Activated T-cell treated with anti-CD3 and anti-CD28 coated beads, Interleukin-2, amount 50 U/mL, for 48 hours (primary cell): ENCODE measurements around the gene SFXN2.
A peak's percentile ranks its signal among the peaks of the same experiment; 100 is the strongest.
"Not testable (repeated sequence)": the region's sequence is repeated elsewhere in the genome, so short reads cannot be mapped to it uniquely, and the experiment has no call there.

Experiments used
- DNase-seq, 2 experiments: peaks; one replicate each; pipeline ENCODE4 v3.0.0-alpha.2; 2020

SFXN2 gene

GRCh38 chr10:102721954-102722353 is 7.5 kb downstream of the SFXN2 start:
- DNase-seq, result no peak

GRCh38 chr10:102723989-102724388 is 9.6 kb downstream of the SFXN2 start:
- no peak for DNase-seq

- DNase-seq, result no peak
Observed at GRCh38 chr10:102726274-102726673, 11.8 kb downstream of the SFXN2 start.

- no peak for DNase-seq
Observed at GRCh38 chr10:102727037-102727818, 12.8 kb downstream of the SFXN2 start.

- peak; percentile 74 to 76 for DNase-seq
Observed at GRCh38 chr10:102729029-102730026, 14.9 kb downstream of the SFXN2 start.

DNA sequence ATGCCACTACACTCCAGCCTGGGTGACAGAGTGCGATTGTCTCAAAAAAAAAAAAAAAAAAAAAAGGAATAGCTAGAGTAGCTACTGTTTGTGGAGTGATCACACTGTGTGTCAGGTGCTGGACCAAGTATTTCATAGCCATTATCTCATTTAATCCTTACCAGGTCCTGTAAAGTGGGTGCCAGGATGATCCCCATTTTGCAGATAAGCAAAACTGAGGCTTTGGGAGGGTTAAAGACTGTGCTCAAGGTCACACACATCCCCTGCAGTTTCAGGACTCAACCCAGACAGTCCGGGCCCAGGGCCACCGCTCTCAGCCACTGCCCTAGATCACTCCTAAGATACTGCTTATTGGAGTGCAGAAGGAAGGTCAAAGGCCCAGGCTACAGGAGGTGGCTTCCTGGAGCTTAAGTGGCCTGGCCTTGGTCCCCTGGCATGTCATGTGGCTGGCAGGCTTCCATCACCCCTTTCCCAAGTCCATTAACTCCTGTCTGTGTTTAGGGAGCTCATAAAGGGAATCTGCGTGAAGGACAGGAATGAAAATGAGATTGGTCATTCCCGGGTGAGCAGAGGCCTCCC is 16.9 kb downstream of the SFXN2 start:
- DNase-seq, result no peak

- DNase-seq, result no peak
Observed at GRCh38 chr10:102732661-102733060, 18.2 kb downstream of the SFXN2 start.

- DNase-seq, result no peak
Observed at GRCh38 chr10:102735065-102735562, 20.7 kb downstream of the SFXN2 start.

DNA sequence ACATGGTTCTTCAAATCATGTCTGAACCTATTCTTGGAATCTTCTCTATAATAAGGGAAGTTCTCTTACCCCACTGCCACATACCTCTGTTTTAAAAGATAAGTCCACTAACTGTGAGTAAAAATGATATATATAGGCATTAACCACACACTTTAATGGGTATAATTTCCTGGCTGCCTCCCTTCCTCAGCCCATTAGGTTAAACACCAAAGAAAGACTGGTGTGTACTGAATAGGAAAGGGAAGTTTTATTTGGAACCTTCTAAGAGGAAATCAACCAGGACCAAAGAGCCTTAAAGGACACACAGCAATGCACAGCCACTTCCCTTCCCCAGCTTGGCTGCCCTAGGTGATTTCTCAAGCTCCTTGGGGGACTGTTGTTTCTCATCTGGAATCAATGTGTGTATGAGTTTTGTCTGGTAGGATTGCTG is 24.3 kb downstream of the SFXN2 start:
- no peak for DNase-seq

DNA sequence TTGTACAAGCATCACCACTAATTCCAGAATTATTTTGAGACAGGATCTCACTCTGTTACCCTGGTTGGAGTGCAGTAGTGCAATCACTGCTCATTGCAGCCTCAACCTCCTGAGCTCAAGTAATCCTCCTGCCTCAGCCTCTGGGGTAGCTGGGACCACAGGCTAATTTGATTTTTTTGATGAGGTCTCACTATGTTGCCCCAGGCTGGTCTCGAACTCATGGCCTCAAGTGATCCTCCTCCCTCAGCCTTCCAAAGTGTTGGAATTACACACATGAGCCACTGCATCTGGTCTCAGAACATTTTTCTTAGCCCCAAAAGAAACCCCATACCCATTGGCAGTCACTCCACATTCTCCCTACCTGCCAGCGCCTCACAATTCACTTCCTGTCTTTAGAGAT is 25.8 kb downstream of the SFXN2 start:
- DNase-seq, result no peak

- DNase-seq, result no peak
Observed at GRCh38 chr10:102741726-102742237, 27.3 kb downstream of the SFXN2 start.

DNA sequence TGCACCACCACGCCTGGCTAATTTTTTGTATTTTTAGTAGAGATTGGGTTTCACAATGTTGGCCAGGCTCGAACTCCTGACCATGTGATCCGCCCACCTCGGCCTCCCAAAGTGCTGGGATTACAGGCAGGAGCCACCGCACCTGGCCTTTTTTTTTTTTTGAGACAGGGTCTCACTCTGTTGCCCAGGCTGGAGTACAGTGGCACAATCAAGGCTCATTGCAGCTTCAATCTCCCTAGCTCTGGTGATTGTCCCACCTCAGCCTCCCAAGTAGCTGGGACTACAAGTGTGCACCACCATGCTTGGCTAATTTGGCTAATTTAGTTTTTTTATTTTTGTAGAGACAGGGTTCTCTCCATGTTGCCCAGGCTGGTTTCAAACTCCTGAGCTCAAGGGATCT is 27.9 kb downstream of the SFXN2 start:
- not testable (repeated sequence) for DNase-seq

GRCh38 chr10:102743078-102743587 is 28.7 kb downstream of the SFXN2 start:
- DNase-seq, result peak; percentile 33 to 39

DNA sequence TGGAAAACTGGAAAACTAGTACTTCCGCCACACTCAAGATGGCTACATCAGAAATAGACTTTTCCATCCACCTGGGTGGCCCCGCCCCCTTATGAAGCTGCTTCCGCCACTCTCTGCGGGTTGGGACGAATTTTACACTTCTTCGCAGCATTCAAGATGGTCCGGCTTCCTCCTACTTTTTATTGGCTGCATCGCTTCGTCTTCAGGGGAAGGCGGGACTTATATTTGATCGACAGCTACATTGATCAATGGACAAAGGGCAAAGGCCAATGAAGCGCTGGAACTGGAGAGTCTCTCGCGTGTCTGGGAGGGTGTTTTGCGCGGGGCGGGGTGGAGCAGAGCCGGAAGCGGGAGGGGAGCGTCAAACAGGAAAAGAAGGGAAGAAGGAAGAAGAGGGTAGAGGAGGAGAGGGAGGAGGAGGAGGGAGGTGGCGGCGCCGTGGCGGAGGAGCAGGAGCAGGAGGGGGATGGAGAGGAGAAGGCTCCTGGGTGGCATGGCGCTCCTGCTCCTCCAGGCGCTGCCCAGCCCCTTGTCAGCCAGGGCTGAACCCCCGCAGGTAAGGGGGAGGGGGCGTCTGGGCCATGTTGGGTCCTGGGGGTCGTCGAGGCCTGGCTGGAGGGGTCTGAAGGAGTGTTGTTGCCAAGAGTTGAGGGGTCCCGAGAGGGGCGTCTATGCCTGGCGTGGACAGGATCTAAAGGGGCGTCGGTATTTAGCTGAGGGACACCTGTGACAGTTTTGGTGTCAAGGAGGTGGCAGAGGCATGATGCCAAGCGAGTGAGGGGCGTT is 29.3 kb downstream of the SFXN2 start, which contains the start of gene WBP1L:
Gene WBP1L (plus strand): TSS at position 361 of the 786 bp plus-strand sequence. CDS start 106 bp downstream, at position 467.
- peak; percentile 95 for DNase-seq

- DNase-seq, result peak; percentile 30 to 37
Observed at GRCh38 chr10:102744374-102745051, 30.1 kb downstream of the SFXN2 start.

GRCh38 chr10:102745157-102745556 is 30.7 kb downstream of the SFXN2 start:
- no peak for DNase-seq

DNA sequence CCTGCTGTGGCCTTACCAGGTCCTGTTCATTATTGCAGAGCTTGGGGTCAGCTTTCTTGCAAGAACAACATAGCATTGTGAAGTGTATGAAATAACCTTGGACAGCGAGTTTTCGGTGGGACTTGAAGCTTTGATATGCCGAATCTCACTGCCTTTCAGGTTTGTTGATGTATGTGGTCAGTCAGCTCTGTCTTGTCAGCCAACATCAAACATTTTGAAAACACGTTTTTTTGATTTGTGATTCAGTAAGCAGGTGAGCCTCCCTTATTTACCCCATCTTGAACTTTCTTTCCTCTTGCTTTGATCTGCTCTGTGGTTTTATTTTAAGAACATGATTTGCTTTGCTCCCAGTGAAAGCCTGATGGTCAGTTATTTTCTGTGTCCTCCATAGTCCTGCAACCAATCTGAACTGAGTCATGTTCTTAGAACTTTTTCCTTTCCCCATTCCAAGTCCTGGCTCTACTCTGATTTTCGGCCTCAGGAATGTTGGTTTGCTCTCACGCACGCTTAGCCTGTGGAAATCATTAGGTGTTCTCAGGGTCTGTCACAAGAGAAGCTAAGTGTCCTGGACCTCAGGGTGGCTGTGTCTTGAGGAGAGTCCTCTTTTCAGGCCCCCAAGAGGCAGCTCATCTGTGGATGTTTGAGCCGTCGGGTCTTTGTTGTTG is 38.0 kb downstream of the SFXN2 start:
- no peak for DNase-seq

- no peak for DNase-seq
Observed at GRCh38 chr10:102752934-102753664, 38.7 kb downstream of the SFXN2 start.

GRCh38 chr10:102753718-102754117 is 39.3 kb downstream of the SFXN2 start:
- no peak for DNase-seq

DNA sequence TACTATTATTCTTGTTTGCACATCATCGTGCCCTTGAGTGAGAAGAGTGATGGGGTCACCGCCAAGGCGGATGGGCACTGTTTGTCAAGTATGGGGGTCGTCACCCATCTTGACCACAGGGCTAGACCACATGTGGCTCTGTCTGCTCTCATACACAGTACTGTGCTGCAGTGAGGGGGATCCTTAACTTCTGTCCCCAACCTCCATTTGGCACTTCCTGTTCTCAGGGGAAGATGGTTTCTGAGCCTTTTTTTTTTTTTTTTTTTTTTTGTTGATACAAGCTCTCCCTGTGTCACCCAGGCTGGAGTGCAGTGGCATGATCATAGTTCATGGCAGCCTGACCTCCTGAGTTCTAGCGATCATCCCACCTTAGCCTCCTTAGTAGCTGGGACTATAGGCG is 42.9 kb downstream of the SFXN2 start:
- no peak for DNase-seq
